Stimulated activated CD8-positive, alpha-beta memory T cell treated with anti-CD3 and anti-CD28 coated beads, Interleukin-7, amount 100 ng/mL, for 1 hour (primary cell): Measurements from ENCODE around the gene MRRF.
"Not testable (repeated sequence)": the region's sequence is repeated elsewhere in the genome, so short reads cannot be mapped to it uniquely, and the experiment has no call there.

Source experiments
- DNase-seq, 2 donors: peaks; one replicate each; pipeline ENCODE4 v3.0.0-alpha.2; 2020; ENCODE audit warnings: low read depth in 2 of 2

Gene MRRF

GRCh38 chr9:122356627-122357026, 91.9 kb downstream of the MRRF start:
- DNase-seq = no peak

GRCh38 chr9:122360891-122361290, 96.2 kb downstream of the MRRF start:
- DNase-seq = no peak

- not testable (repeated sequence) for DNase-seq
Observed at GRCh38 chr9:122363131-122363530, 98.4 kb downstream of the MRRF start.

- no peak for DNase-seq
Observed at GRCh38 chr9:122364117-122364782, 99.6 kb downstream of the MRRF start.

GRCh38 chr9:122364783-122365150, 100.1 kb downstream of the MRRF start:
- no peak for DNase-seq

DNA sequence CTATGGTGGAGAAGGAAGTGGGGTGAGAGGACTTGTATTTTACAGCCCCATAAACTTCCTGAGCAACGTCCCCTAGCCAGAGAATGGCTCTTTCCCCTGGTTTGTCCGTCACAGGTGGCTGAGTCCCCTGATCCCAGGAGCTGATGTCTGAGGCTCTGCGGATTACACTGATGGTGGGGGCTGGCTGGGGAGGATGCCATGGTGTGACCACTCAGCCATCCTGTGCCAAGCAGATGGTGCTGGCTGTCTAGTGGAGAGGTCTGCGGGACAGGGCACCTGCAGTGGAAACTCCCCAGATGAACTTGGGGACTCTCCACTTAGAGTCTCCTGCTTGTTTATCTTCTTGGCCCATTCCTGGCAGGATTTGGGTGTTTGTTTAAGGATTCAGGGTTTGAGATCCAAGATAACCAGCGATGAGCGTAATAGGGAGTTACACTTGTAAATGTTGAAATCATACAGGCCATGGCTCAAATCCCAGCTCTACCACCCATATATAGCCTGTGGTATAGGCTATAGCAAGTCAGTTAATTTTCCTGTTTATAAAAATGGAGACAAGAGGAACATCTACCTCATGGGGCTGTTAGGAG, 101.5 kb downstream of the MRRF start:
- no peak for DNase-seq

DNA sequence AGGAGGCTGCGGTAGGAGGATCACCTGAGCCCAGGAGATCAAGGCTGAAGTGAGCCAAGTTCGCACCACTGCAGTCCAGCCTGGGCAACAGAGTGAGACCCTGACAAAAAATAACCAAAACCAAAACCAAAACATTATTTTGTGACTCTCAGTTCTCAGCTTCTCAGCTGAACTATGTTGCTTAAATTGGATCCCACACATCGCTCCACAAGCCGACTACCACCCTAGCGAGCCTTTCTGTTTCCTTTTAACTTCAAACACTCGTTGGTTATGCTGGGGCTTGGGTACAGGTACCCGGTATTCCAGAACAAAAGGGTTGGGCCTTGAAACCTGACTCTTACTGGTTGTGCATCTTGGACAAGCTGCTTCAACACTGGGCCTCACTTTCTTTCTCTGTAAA, 102.4 kb downstream of the MRRF start:
- DNase-seq = no peak

DNA sequence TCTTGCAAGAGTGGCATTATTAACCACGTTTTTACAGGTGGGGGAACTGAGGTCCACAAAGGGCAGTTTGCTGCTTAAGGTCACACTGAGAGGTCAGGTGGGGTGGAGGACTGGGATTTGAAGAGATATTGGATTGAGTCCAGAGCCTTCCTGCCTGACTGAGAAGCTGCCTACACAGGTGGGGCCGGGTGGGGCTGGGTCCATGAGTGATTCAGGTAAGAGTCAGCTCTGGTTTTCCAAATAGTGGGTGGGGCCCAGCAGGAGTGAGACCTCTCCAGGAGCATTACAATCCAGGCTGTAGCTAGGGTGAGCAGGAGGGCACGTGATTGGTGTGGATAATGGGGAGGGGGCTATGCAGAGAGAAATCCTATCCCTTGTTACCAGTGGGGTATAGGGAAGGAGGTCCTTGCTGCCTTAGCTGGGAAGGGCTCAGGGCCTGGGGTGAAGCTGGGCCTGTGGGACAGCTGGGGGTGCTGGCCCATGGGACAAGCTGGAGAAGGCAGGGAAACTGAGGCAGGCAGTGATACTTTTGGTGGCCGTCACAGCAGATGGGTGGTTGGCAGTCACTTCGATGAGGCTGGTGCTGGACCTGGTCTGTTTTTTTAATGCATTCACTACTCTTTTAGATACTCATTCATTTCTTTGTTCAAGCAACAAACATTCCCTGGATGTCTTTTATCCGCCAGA, 103.2 kb downstream of the MRRF start:
- DNase-seq = no peak

DNA sequence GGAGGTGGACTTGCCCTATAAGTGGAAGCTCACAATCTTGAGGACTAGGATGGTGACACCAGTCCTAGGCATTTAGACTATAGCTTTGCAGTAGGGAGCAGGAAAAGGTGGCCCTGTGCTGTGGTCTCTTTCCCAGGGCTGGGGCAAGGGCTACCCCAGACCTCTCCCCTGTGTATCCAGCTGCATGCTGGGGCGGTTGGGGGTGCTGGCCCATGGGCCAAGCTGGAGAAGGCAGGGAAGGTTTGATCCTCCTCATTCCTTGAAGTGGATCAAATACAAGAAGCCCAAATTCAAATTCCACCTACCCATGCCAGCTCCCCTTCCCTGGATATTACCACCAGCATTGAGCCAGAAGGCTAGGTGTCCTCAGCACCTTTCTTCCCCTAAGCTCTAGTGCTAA, 104.0 kb downstream of the MRRF start:
- no peak for DNase-seq

DNA sequence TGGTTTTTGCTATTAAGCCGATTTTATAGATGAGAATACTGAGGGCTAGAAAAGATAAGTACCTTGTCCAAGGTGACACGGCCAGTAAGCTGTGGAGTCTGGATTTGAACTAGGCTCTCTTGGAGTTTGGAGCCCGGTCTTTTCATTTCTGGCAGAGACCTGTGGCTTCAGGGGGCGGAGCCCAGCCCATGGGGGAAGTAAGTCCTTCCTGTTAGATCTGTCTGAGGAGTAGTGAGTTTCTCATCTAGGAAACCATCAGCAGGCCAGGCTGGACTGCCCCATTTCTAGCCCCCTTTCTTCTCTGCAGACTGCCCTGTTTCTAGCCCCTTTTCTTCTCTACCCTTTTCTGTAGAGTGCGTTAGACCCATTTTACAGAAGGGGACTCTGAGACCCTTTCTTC, 105.6 kb downstream of the MRRF start:
- DNase-seq = no peak

GRCh38 chr9:122370869-122371755, 106.4 kb downstream of the MRRF start, which contains the start of gene PTGS1:
Gene PTGS1, plus strand, starts transcription at chr9:122371024. Its CDS starts 61 bp downstream, at chr9:122371085.
- DNase-seq = no peak

GRCh38 chr9:122371846-122372245, 107.2 kb downstream of the MRRF start:
- no peak for DNase-seq

GRCh38 chr9:122372856-122373845, 108.5 kb downstream of the MRRF start:
- DNase-seq = no peak

- no peak for DNase-seq
Observed at GRCh38 chr9:122374885-122375420, 110.3 kb downstream of the MRRF start.

DNA sequence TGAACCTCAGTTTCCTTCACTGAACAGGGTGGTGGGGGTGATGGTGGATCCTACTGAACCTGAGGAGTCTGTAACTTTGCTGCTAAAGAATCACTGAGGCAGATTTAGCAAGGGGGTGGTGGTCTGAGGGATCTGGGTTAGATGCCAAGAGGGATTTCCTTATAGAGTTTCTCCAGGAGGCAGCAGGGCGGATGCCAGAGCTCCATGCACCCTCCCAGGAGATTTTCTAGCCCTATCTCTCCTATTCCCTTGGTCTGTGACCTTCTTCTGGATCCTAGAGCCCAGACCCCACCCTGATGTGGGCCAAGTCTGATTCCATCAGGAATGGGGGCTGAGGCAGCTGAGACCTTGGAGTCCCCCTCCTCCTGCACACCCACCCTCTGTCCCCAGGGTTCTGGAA, 112.1 kb downstream of the MRRF start:
- no peak for DNase-seq

DNA sequence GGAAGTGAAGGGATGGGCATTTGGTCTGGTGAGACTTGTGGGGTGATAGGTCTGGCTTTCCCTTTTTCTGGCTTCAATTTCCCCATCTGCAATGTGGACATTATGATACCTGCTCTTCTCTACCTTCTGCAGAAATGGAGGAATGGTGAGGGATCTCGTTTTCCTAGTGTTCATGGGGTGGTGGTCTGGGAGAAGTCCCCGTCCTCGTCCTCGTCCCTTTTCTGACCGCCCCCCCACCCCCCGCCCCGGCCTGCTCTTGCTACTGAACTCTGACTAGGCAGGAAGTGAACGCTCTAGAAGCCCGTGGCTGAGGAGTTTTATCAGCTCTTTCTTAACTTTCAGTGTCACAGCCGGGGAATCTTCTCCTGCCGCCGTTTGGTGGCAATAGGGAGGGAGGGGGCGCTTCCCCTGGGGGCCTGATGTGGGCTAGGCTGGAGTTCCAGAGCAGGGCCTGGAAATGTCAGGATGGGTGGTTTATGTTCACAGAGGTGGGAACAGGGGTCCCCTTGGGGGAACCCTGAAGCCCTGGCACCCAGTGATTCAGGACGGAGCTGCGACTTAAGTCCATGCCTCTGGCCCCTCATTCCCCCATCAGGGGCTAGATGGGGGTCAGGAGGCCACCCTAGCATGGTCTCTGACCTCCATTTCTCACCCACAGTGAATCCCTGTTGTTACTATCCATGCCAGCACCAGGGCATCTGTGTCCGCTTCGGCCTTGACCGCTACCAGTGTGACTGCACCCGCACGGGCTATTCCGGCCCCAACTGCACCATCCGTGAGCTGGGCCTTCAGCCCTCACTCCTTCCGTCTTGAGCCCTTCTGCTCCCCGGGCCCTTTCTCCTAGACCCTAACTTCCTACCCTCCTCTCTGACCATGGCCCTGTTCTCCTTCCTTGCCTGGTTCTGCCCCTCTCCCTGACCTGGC, 112.8 kb downstream of the MRRF start:
- no peak for DNase-seq

DNA sequence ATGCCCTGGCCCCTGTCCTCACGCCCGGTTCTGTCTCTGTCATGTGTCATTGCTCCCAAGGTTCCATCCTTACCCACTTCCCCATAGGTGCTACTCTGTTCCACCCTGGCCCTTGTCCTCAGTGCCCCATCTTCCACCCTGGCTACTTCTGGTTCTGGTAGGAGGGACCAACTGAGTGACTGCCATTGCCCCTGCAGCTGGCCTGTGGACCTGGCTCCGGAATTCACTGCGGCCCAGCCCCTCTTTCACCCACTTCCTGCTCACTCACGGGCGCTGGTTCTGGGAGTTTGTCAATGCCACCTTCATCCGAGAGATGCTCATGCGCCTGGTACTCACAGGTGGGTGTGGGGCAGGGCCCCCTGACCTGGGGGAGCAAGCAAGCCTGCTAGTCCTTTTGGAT, 113.6 kb downstream of the MRRF start:
- no peak for DNase-seq

DNA sequence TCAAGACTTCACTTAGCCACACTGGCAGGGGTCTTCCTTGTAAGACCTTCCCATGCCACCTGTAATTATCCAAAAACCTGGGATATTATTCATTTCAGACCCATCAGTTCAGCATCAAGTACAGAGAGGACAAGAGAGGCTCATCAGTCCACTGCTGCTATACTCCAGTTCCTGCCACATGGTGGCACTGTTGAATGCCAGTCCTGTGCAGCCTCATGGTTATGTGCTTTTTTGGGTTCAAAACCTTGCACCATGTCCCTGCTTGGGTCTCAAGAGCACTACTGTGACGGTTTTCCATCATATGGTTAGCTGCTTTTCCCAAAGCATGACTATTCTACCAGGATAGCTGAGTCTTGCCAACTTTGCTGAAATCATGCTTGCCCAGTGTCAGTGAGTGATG, 114.7 kb downstream of the MRRF start:
- DNase-seq = no peak

GRCh38 chr9:122380293-122380692, 115.6 kb downstream of the MRRF start:
- DNase-seq = no peak
